Heart left ventricle (tissue), 13 donors: Measurements from ENCODE around the gene TBC1D1.

Experiments
- CTCF ChIP-seq, 12 donors: fragments of 200-600 bp; sonication (generic) in 4 of 12; IDR thresholded peaks; one replicate each; pipeline versions ENCODE4 v1.5.0 to v1.8.0; 2018 to 2022; ENCODE audit warnings: antibody characterized with exemption in 12 of 12, mild to moderate bottlenecking in 5 of 12
- POLR2A ChIP-seq, 2 donors: fragments of 450-650 bp; IDR thresholded peaks; one replicate each; pipeline ENCODE4 v1.6.1; 2017; ENCODE audit warnings: antibody characterized with exemption in 2 of 2, mild to moderate bottlenecking in 2 of 2, moderate library complexity in 2 of 2
- donor health status: ischemic (EF 13 %, LVEDD 7.1; RV severe dilation, severe dysfunction).
- donor health status: DM: no; HTN: yes; CAD: no.
- donor health status: DM: no; HTN: no; CAD: no.
- donor health status: ischemic (EF 25% LVEDD 6.9; RV normal size, moderate dysfunction).
- donor health status: ischemic (EF 25% LVEDD 5.7; RV mildly dilated, moderate dysfunction).
- donor health status: ischemic (EF 35%, LVEDD 5.7; RV mildly dilated, moderate dysfunction).
- donor health status: nonischemic (EF 11% LVEDD 7.7; RV severe dilation, severe dysfunction).
- donor health status: DM: yes; HTN: yes; CAD: no.
- donor health status: PGD.
- donor health status: ischemic (EF 29% LVEDD 5.4; RV normal size, mild dysfunction).
- donor health status: nonischemic (EF 23%, LVEDD 6.1; RV moderate dilation, normal function).

- TF ChIP-seq CTCF (IDR thresholded peaks at IDR 0.05) (peak in 8 of 12 donors; percentile 8 to 53 (median 38)), POLR2A (IDR thresholded peaks at IDR 0.05) (peak in 1 of 2 donors; percentile 41)
These were observed 759 bp upstream of the TBC1D1 start for GRCh38 chr4:37889849-37890800.
